GM18511 (cell line): ENCODE results near the gene ATAD3A.
A peak's percentile ranks its signal among the peaks of the same experiment; 100 is the strongest.

Source experiments
- ATAC-seq: cut with Tn5 transposase; IDR thresholded peaks from one replicate; pipeline ENCODE4 v1.9.1; 2021; ENCODE audit warnings: mild to moderate bottlenecking, moderate library complexity; ENCODE audit not compliant: unreplicated experiment

Gene ATAD3A

DNA sequence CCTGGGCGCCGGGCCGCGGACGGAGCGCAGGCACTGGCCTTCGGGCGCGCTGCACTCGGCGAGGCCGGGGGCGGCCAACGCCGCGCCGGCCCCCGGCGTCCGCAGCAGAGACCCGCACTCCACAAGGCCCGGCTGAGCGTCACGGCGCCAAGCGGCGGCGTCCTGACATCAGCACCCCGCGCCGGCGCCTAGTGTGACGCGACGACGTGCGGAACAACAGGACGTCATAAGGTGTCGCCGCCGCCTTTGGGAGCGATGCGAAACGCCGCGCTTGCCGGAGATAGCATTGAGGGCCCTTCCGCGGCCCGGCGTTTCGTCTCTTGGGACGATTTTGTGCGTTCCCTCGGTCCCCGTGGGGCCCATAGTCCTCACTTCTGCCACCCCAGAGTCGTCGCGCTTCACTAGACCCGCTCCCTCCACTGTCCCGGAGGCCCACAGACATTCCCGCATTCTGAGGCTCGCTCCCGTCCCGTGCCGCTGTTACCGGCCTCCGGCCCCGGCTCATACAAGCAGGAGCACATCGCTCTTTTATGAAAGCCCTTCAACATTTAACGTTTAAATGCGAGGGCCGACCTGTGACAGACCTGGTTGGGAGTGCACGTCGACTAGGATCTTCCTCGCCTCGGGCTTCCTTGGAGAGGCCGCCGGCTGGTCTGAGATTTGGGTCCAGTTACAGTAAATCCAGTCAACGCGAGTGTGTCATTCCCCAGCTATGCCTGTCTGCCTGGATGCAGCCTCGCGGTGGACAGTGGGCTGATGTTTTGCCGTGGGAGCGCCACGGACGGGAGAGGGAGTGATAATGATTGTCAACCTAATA, 63.0 kb downstream of the ATAD3A start, which contains the start of gene SSU72:
TSS of gene SSU72 (minus strand) at position 143 of the 817 bp plus-strand sequence. CDS start 306 bp downstream, outside the sequence.
- peak; percentile 85 for ATAC-seq

DNA sequence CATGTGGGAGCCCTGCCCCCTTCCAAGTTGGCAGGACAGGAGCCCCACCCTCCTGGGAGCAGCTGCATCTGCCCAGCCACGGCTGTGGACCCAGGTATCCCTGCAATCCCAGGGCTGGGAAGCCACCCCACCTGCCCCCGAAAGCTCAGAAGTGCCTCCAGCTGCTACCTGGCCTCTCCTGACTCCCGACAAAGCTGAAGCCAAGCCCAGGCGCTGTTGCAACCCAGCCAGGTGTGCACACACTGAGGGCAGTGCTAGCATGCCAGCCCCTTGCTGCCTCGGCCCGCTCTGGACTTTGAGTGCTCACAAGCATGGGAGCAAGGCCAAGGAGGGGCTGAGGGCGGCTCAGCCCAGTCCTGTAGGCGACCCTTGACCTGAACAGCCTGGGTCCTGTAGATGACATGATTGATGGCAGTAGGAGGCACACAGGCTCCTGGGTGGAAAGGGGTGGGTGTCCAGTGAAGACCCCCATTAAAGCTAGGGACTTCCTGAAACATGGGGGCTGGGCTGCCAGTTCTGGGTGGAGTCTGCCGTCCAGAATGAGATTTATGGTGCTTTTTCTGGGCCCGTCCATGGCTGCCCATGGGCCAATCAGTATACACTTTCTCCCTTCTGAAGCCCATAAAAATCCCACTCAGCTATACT, 65.5 kb downstream of the ATAD3A start:
- no peak for ATAC-seq

DNA sequence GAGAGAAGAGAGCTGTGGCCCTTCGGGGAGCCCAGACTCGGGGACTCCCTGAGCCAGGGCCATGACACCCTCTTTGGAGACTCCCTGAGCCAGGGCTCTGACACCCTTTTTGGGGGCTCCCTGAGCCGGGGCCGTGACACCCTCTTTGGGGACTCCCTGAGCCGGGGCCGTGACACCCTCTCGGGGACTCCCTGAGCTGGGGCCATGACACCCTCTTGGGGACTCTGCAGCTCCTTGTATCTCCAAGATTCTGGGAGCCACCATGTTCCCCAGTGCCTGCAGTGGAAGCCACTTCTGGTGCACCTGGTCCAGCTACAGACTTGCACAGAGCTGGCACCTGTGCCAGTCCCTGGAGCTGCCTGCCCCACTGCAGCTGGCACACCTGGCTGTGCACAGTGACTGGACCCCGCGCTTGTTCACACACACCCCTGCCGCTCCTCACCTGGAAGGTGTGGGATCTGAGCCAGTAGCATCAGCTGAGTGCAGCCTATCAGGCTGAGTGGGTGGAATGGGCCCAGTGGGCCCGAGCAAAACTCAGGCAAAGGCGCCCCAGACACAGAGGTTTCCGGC, 66.5 kb downstream of the ATAD3A start:
- no peak for ATAC-seq

DNA sequence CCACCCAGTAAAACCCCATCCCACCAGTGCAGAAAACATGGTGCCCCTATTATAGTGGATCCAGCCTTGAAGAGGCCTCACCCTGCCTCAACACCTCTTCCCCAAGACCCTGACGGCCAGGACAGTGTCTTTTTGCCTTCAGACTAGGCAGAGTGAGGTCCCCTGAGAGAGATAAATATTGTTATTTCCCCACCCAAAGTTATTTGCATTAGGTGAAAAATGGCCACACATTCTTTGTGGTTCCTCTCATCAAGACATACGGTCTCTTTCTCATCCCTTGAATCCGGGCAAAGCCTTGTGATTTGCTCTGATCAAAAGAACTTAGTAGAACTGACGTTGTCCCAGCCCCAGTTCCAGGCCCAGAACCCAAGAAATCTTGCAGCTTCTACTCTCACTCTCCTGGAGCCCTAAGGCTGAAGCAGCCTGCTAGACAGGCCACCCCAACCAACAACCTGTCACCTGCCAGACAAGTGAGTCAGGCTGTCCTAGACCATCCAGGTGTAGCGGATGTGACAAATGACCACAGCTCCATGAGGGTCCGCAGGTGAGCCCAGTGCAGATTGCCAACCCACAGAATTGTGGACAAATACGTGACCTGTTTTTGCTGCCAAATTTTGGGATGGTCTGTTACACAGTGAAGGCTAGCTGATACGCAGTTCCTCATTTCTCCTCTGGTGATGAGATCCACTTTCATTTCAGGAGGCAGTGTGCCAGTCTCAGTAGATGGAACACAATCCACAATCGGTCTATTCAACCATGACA, 70.8 kb downstream of the ATAD3A start:
- no peak for ATAC-seq

DNA sequence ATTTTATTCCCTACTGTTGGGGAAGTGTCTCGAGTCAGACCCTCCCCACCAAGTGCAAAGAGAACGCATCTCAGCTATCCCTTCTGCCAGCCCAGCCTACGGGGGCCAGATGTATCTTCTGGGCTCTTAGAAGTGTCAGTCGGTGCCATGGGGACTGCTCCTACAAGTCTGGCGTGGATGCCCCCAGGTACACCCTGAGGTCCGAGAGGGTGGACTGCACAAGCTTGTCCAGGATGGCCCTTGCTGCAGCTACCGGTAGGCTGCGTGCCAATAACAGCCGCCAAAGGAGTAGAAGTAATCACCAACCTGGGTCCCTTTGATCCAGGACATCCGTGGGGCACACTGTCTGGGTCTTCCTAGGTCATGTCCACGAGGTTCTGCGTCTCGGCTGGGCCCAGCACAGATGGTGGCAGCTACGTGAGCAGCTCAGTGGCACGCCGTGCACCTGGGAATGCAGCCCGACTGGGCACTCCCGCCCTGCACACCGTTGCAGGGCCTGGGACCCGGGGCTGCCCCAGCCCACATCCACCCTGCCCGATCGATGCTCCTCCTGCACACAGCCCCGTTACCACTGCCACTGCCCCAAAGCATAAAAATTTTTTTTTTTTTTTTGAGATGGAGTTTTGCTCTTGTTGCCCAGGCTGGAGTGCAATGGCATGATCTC, 71.5 kb downstream of the ATAD3A start:
- ATAC-seq = no peak
